ENCODE measurements around the gene RAB3D.

The RAB3D gene

GRCh38 chr19:11377237-11377636 is 37.8 kb upstream of the RAB3D start:
- TF ChIP-seq ZC3H10 (CRISPR knock-in tag; IDR thresholded peaks at IDR 0.05) (no peak), TCF4 (CRISPR knock-in tag; IDR thresholded peaks at IDR 0.05; ENCODE audit: borderline replicate concordance) (no peak), GLIS3 (CRISPR knock-in tag; IDR thresholded peaks at IDR 0.05) (no peak), ZNF565 (CRISPR knock-in tag; conservative IDR thresholded peaks at IDR 0.05; ENCODE audit: low read depth) (no peak), CSDC2 (CRISPR knock-in tag; IDR thresholded peaks at IDR 0.05) (no peak)
- no peak for ATAC-seq

- no peak for TF ChIP-seq TOX (CRISPR knock-in tag; IDR thresholded peaks at IDR 0.05; ENCODE audit: borderline replicate concordance)
- TF ChIP-seq ZC3H10 (CRISPR knock-in tag; IDR thresholded peaks at IDR 0.05), result no peak
- TF ChIP-seq ZNF70 (CRISPR knock-in tag; IDR thresholded peaks at IDR 0.05), result no peak
- no peak for TF ChIP-seq TCF4 (CRISPR knock-in tag; IDR thresholded peaks at IDR 0.05; ENCODE audit: borderline replicate concordance)
- TF ChIP-seq ISL1 (CRISPR knock-in tag; IDR thresholded peaks at IDR 0.05), result no peak
- TF ChIP-seq ESRRG (CRISPR knock-in tag; IDR thresholded peaks at IDR 0.05), result no peak
- TF ChIP-seq POU6F1 (CRISPR knock-in tag; IDR thresholded peaks at IDR 0.05; ENCODE audit: borderline replicate concordance, low read depth), result no peak
- TF ChIP-seq TSHZ2 (CRISPR knock-in tag; IDR thresholded peaks at IDR 0.05), result no peak
- TF ChIP-seq CSDC2 (CRISPR knock-in tag; IDR thresholded peaks at IDR 0.05), result no peak
- no peak for TF ChIP-seq ZNF8 (CRISPR knock-in tag; IDR thresholded peaks at IDR 0.05)
- TF ChIP-seq ZNF565 (CRISPR knock-in tag; conservative IDR thresholded peaks at IDR 0.05; ENCODE audit: low read depth), result no peak
- TF ChIP-seq OSR1 (CRISPR knock-in tag; IDR thresholded peaks at IDR 0.05), result no peak
- no peak for TF ChIP-seq PATZ1 (CRISPR knock-in tag; IDR thresholded peaks at IDR 0.05; ENCODE audit: borderline replicate concordance)
- peak; percentile 2 for ATAC-seq
Observed at GRCh38 chr19:11375143-11375948, 35.9 kb upstream of the RAB3D start.

- TF ChIP-seq CSRNP3 (CRISPR knock-in tag; IDR thresholded peaks at IDR 0.05) (no peak; the same call in 1 of the 2 replicates), ESRRG (CRISPR knock-in tag; IDR thresholded peaks at IDR 0.05) (no peak), POU6F1 (CRISPR knock-in tag; IDR thresholded peaks at IDR 0.05; ENCODE audit: borderline replicate concordance, low read depth) (no peak), CSDC2 (CRISPR knock-in tag; IDR thresholded peaks at IDR 0.05) (no peak), ZFP30 (CRISPR knock-in tag; IDR thresholded peaks at IDR 0.05) (no peak), CREB5 (CRISPR knock-in tag; IDR thresholded peaks at IDR 0.05; ENCODE audit: low read depth) (no peak), TCF4 (CRISPR knock-in tag; IDR thresholded peaks at IDR 0.05; ENCODE audit: borderline replicate concordance) (no peak), TOX (CRISPR knock-in tag; IDR thresholded peaks at IDR 0.05; ENCODE audit: borderline replicate concordance) (no peak)
- peak; percentile 93 for ATAC-seq
Observed at GRCh38 chr19:11374433-11375142, 35.1 kb upstream of the RAB3D start, which contains the start of gene SWSAP1. Gene SWSAP1, plus strand, starts transcription at chr19:11374666. Its CDS starts 15 bp downstream, at chr19:11374681.
